GM12864 (cell line): ENCODE measurements around the gene RNF11.

Experiments used
- DNase-seq: peaks from one replicate; pipeline ENCODE4 v3.0.0-alpha.2; 2011; ENCODE audit warnings: low read depth
- H3K4me3 ChIP-seq: 2 replicates; pipeline ENCODE4 v1.5.1; 2011; ENCODE audit warnings: mild to moderate bottlenecking, low read depth, low read length, control low read depth
- CTCF ChIP-seq: IDR thresholded peaks from 2 replicates; pipeline ENCODE4 v1.5.1; 2011; ENCODE audit warnings: low read depth, mild to moderate bottlenecking, moderate library complexity, low read length, control low read depth, inconsistent platforms; ENCODE audit errors: missing control alignments

RNF11 gene

GRCh38 chr1:51266791-51267190 is 30.7 kb downstream of the RNF11 start:
- no peak for DNase-seq
- H3K4me3 ChIP-seq: no peak overlapping the region
- no peak for TF ChIP-seq CTCF

- TF ChIP-seq CTCF: no peak
- no peak overlapping the region for H3K4me3 ChIP-seq
- no peak for DNase-seq
Observed at GRCh38 chr1:51268634-51269033, 32.6 kb downstream of the RNF11 start.

GRCh38 chr1:51270751-51271150 is 34.7 kb downstream of the RNF11 start:
- DNase-seq: no peak
- TF ChIP-seq CTCF: no peak
- H3K4me3 ChIP-seq: no peak overlapping the region

GRCh38 chr1:51272916-51273315 is 36.8 kb downstream of the RNF11 start:
- no peak for TF ChIP-seq CTCF
- no peak for DNase-seq
- no peak overlapping the region for H3K4me3 ChIP-seq

GRCh38 chr1:51274676-51275075 is 38.6 kb downstream of the RNF11 start:
- DNase-seq: no peak
- TF ChIP-seq CTCF: no peak
- H3K4me3 ChIP-seq: no peak overlapping the region

- TF ChIP-seq CTCF: no peak
- no peak for DNase-seq
Observed at GRCh38 chr1:51276286-51276685, 40.2 kb downstream of the RNF11 start.

GRCh38 chr1:51280321-51280978 is 44.4 kb downstream of the RNF11 start:
- no peak overlapping the region for H3K4me3 ChIP-seq
- DNase-seq: no peak
- TF ChIP-seq CTCF: no peak

More at GRCh38 chr1:51276286-51276685, 40.2 kb downstream of the RNF11 start:
- H3K4me3 ChIP-seq: no peak overlapping the region
